Endodermal cell (in vitro differentiated cells): ENCODE results near the gene GRIN2A. TPM values are rescaled to one million over a fixed set of nuclear protein-coding genes. Genes with fewer than 3 reads are reported as not detected.

Experiments used
- DNase-seq: peaks from one replicate; pipeline ENCODE4 v3.0.0-alpha.2; 2017
- H3K27ac ChIP-seq: 2 replicates; pipeline ENCODE4 v1.5.1; 2013; ENCODE audit warnings: mild to moderate bottlenecking, low read depth, low read length, moderate library complexity
- H3K27me3 ChIP-seq: 2 replicates; pipeline ENCODE4 v1.6.1; 2013; ENCODE audit warnings: mild to moderate bottlenecking, low read length, moderate library complexity; ENCODE audit not compliant: insufficient read depth, control insufficient read depth, poor library complexity, severe bottlenecking
- H3K36me3 ChIP-seq: 2 replicates; pipeline ENCODE4 v1.7.0; 2013; ENCODE audit warnings: mild to moderate bottlenecking, low read length, moderate library complexity; ENCODE audit not compliant: control insufficient read depth, insufficient read depth
- H3K4me1 ChIP-seq: one replicate; pipeline ENCODE4 v1.7.0; 2013; ENCODE audit warnings: low read length; ENCODE audit not compliant: control insufficient read depth, insufficient read depth
- H3K4me3 ChIP-seq: 2 replicates; pipeline ENCODE4 v1.5.1; 2013; ENCODE audit warnings: mild to moderate bottlenecking, low read length, moderate library complexity
- H3K9ac ChIP-seq: 2 replicates; pipeline ENCODE4 v1.6.1; 2013; ENCODE audit warnings: mild to moderate bottlenecking, low read length, moderate library complexity; ENCODE audit not compliant: poor library complexity, severe bottlenecking; ENCODE audit errors: extremely low read depth
- H3K9me3 ChIP-seq: 2 replicates; pipeline ENCODE4 v1.6.1; 2013; ENCODE audit warnings: mild to moderate bottlenecking, low read length, moderate library complexity; ENCODE audit not compliant: control insufficient read depth
- H3K27ac Mint-ChIP-seq: 2 replicates; pipeline ENCODE4 v1.8.0; 2020; ENCODE audit warnings: mixed read lengths
- H3K27me3 Mint-ChIP-seq: 2 replicates; pipeline ENCODE4 v1.8.0; 2021; ENCODE audit warnings: mild to moderate bottlenecking, mixed read lengths; ENCODE audit not compliant: insufficient read depth
- H3K36me3 Mint-ChIP-seq: 2 replicates; pipeline ENCODE4 v1.8.0; 2020; ENCODE audit warnings: low read depth, mixed read lengths
- H3K4me1 Mint-ChIP-seq: 2 replicates; pipeline ENCODE4 v1.8.0; 2020; ENCODE audit warnings: mixed read lengths
- H3K4me3 Mint-ChIP-seq: 2 replicates; pipeline ENCODE4 v1.8.0; 2020; ENCODE audit warnings: mild to moderate bottlenecking, moderate library complexity, mixed read lengths
- H3K9me3 Mint-ChIP-seq: 2 replicates; pipeline ENCODE4 v1.8.0; 2020; ENCODE audit warnings: mild to moderate bottlenecking, mixed read lengths
- CTCF ChIP-seq: fragments of 200-600 bp; sonication (generic); conservative IDR thresholded peaks from 2 replicates; pipeline ENCODE4 v1.5.0; 2021; ENCODE audit warnings: antibody characterized with exemption, mild to moderate bottlenecking
- WGBS, 2 experiments: methylation state at CpG; one replicate each; pipeline versions ENCODE4 v1.1.5 to v1.1.7; 2013; ENCODE audit warnings: missing lambda C conversion rate in 2 of 2, mixed read lengths in 1 of 2; ENCODE audit not compliant: insufficient coverage in 1 of 2, insufficient read length in 1 of 2; 5-methylcytosine and 5-hydroxymethylcytosine counted together
- total RNA-seq, 2 donors: library from RNA; stranded (reverse); fragmentation: NEBNext Ultra II Directional in 1 of 2; extraction: Animal tissue kit (Norgen Biotek cat#: 25700) in 1 of 2; gene quantifications; 2 replicates in 1 of 2; 3 replicates in 1 of 2; pipeline ENCODE4 v1.2.1, GENCODE V29; 2021

Gene GRIN2A
- total RNA-seq, 2 donors from 2014 or later, result 1.2 TPM

- H3K36me3 ChIP-seq, result no peaks in the 10 kb centered on the region
- no peaks in the 10 kb centered on the region for H3K4me1 ChIP-seq
- no peak overlapping the region for H3K27ac ChIP-seq
- H3K9me3 Mint-ChIP-seq, result peaks cover 16% of the 10 kb centered on the region
- no peaks in the 10 kb centered on the region for H3K27me3 ChIP-seq
- peaks cover 6% of the 10 kb centered on the region for H3K9me3 ChIP-seq
- H3K4me1 Mint-ChIP-seq, result peaks cover 3% of the 10 kb centered on the region
- H3K4me3 Mint-ChIP-seq, result no peak overlapping the region
- no peak overlapping the region for H3K9ac ChIP-seq
- no peak for DNase-seq
- H3K27ac Mint-ChIP-seq, result no peak overlapping the region
- H3K4me3 ChIP-seq, result no peak overlapping the region
- TF ChIP-seq CTCF, result no peak
- peaks cover 16% of the 10 kb centered on the region for H3K27me3 Mint-ChIP-seq
- no peaks in the 10 kb centered on the region for H3K36me3 Mint-ChIP-seq
These were observed 83.2 kb downstream of the GRIN2A start for GRCh38 chr16:10098991-10099390.

- 93% methylated on average over 2 of the region's 2 CpGs; no CpG with 5 or more reads in 1 of the 2 experiments for WGBS, 2 experiments
- TF ChIP-seq CTCF, result no peak
- no peak overlapping the region for H3K4me3 Mint-ChIP-seq
These were observed 85.0 kb downstream of the GRIN2A start for GRCh38 chr16:10097271-10097670.

GRCh38 chr16:10093576-10093975, 88.7 kb downstream of the GRIN2A start:
- H3K27ac ChIP-seq, result no peak overlapping the region
- H3K9me3 Mint-ChIP-seq, result no peaks in the 10 kb centered on the region
- H3K4me1 Mint-ChIP-seq, result peaks cover 3% of the 10 kb centered on the region
- H3K27me3 ChIP-seq, result no peaks in the 10 kb centered on the region
- H3K4me1 ChIP-seq, result no peaks in the 10 kb centered on the region
- WGBS, 2 experiments, result 90 to 94% methylated on average over 7 to 8 of the region's 8 CpGs
- H3K4me3 ChIP-seq, result no peak overlapping the region
- peaks cover 5% of the 10 kb centered on the region for H3K9me3 ChIP-seq
- H3K36me3 Mint-ChIP-seq, result no peaks in the 10 kb centered on the region
- no peaks in the 10 kb centered on the region for H3K36me3 ChIP-seq
- DNase-seq, result no peak
- TF ChIP-seq CTCF, result no peak
- no peak overlapping the region for H3K9ac ChIP-seq
- H3K27me3 Mint-ChIP-seq, result peaks cover 2% of the 10 kb centered on the region
- no peak overlapping the region for H3K27ac Mint-ChIP-seq
- H3K4me3 Mint-ChIP-seq, result no peak overlapping the region

More at GRCh38 chr16:10097271-10097670, 85.0 kb downstream of the GRIN2A start:
- no peak overlapping the region for H3K27ac Mint-ChIP-seq
- H3K27me3 Mint-ChIP-seq, result peaks cover 18% of the 10 kb centered on the region
- peaks cover 3% of the 10 kb centered on the region for H3K4me1 Mint-ChIP-seq
- H3K9me3 ChIP-seq, result peaks cover 6% of the 10 kb centered on the region
- H3K4me1 ChIP-seq, result no peaks in the 10 kb centered on the region
- H3K36me3 Mint-ChIP-seq, result no peaks in the 10 kb centered on the region
- no peak overlapping the region for H3K27ac ChIP-seq
- no peak overlapping the region for H3K4me3 ChIP-seq
- H3K9ac ChIP-seq, result no peak overlapping the region
- no peaks in the 10 kb centered on the region for H3K27me3 ChIP-seq
- H3K9me3 Mint-ChIP-seq, result peaks cover 12% of the 10 kb centered on the region
- H3K36me3 ChIP-seq, result no peaks in the 10 kb centered on the region
- DNase-seq, result no peak
